ENCODE results near the gene ZBTB20.
A peak's percentile ranks its signal among the peaks of the same experiment; 100 is the strongest.

ZBTB20 gene

DNA sequence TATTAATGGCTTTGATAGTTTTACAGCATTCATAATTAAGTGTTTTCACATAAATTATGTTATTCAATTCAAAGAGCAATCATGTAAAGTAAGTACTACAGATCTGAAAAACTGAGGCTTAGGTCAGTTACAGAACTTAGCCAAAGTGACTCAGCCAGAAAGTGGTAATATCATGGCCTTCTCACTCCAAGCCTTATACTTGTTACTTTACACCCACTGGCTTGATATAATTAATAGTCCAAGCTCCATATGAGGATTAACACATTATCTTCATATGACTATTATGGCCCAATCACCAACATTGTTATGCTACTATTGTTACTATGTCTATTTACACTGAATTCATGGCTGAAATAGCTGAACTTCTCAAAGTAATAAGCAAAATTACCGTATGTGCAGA, 802.6 kb downstream of the ZBTB20 start:
- TF ChIP-seq SPI1 (IDR thresholded peaks at IDR 0.05; ENCODE audit: borderline replicate concordance, low read depth): no peak
- no peak for TF ChIP-seq REST (IDR thresholded peaks at IDR 0.05; ENCODE audit: insufficient replicate concordance, low read depth)
- no peak for TF ChIP-seq POLR2AphosphoS5 (IDR thresholded peaks at IDR 0.05; ENCODE audit: low read depth)
- Histone ChIP-seq H3K4me3 (replicated peaks; ENCODE audit: insufficient read depth, low read length) (no peak overlapping the region), H3K27me3 (ENCODE audit: insufficient read depth, poor library complexity, severe bottlenecking) (no peaks in the 10 kb centered on the region), H3K27ac (replicated peaks) (no peak overlapping the region)
- no peak for DNase-seq (ENCODE audit: low read depth in 1 of 2, low spot score in 1 of 2)

DNA sequence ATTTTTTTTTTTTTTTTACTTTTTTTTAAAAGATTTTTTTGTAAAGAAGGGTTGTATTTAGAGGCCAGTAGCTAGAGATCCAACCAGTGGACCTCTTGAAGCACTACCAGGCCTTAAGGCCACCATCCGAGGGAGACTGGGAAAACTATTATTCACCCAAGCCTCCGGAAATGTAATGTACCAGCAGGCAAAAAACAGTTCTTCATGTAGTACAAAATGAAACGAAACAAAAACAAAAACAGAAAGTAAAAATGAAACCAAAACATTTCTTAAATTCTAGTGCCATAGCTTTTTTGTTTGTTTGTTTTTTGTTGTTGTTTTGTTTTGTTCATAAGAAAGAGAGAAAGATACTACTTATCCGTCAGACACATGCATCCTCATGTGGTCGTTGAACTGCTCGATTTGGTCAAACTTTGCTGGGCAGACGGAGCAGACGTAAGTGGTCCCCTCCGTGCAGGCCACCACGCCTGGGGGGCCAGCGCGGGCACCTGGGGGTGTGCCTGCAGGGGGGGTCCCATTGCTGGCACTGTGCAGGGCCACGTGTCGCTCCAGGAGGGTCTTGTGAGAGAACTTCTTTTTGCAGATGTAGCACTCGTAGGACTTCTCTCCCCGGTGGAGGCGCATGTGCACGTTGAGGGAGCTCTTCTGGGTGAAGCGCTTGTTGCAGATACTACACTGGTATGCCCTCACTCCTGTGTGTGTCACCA, 808.3 kb downstream of the ZBTB20 start:
- TF ChIP-seq GABPA (IDR thresholded peaks at IDR 0.05; ENCODE audit: low read depth) (no peak), SPI1 (IDR thresholded peaks at IDR 0.05; ENCODE audit: borderline replicate concordance, low read depth) (no peak), CTCF (IDR thresholded peaks at IDR 0.05; ENCODE audit: insufficient read depth, low read length) (no peak)
- Histone ChIP-seq H3K27me3 (ENCODE audit: insufficient read depth, poor library complexity, severe bottlenecking) (no peaks in the 10 kb centered on the region), H3K27ac (replicated peaks) (no peak overlapping the region), H3K4me3 (replicated peaks; ENCODE audit: insufficient read depth, low read length) (no peak overlapping the region)
- DNase-seq (ENCODE audit: low read depth in 1 of 2, low spot score in 1 of 2): no peak

- no peak for TF ChIP-seq SPI1 (IDR thresholded peaks at IDR 0.05; ENCODE audit: borderline replicate concordance, low read depth)
- no peak for TF ChIP-seq POLR2AphosphoS5 (IDR thresholded peaks at IDR 0.05; ENCODE audit: low read depth)
- TF ChIP-seq REST (IDR thresholded peaks at IDR 0.05; ENCODE audit: insufficient replicate concordance, low read depth): no peak
- H3K4me3 ChIP-seq (replicated peaks; ENCODE audit: insufficient read depth, low read length): no peak overlapping the region
- no peaks in the 10 kb centered on the region for H3K27me3 ChIP-seq (ENCODE audit: insufficient read depth, poor library complexity, severe bottlenecking)
- no peak for DNase-seq (ENCODE audit: low read depth in 1 of 2, low spot score in 1 of 2)
- H3K27ac ChIP-seq (replicated peaks): no peak overlapping the region
Measured at GRCh38 chr3:114336857-114337256, 810.2 kb downstream of the ZBTB20 start.

DNA sequence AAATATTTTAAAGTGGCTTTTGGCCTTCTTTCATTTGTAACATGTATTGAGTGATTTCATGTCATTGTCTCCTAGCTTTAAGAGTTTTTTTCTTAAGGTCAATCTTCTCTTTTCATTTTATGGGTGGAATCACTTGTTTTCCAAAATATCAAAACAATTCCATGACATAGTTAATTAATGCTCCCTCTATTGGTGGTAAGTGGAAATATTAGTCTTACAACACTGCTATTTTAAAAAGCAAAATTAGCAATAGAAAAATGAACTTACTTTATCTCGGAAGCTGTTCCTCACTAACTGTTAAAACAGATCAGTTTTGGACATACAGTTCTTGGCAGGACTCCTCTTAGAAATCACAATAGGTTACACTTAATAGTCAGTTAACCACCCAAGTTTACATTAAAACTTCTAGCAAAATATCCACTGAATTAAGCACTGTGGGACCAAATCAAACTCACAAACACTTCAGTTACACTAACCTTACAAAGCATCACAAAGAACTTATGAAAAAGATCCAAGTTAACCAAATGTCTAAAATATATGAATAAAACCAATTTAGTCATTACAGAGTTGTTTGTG, 810.9 kb downstream of the ZBTB20 start:
- H3K4me3 ChIP-seq (replicated peaks; ENCODE audit: insufficient read depth, low read length): no peak overlapping the region
- no peak for DNase-seq (ENCODE audit: low read depth in 1 of 2, low spot score in 1 of 2)
- TF ChIP-seq CTCF (IDR thresholded peaks at IDR 0.05; ENCODE audit: insufficient read depth, low read length) (peak; percentile 33), GABPA (IDR thresholded peaks at IDR 0.05; ENCODE audit: low read depth) (no peak)
- H3K27ac ChIP-seq (replicated peaks): no peak overlapping the region
- H3K27me3 ChIP-seq (ENCODE audit: insufficient read depth, poor library complexity, severe bottlenecking): no peaks in the 10 kb centered on the region

DNA sequence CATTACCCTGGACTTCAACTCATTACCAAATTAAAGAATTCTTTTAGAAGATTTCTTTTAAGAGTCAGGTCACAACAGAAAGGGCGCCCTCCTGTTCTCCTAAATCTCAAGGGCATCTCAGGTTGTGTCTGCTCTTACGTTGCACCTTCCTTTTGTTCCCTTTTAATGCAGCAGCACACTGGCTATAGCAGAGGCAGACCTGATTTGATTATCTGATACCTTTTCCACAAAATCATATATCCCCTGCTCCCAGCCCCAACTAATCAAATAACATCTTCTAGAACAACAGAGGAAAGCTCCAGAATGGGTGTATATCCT, 813.2 kb downstream of the ZBTB20 start:
- no peak for TF ChIP-seq SPI1 (IDR thresholded peaks at IDR 0.05; ENCODE audit: borderline replicate concordance, low read depth)
- TF ChIP-seq POLR2AphosphoS5 (IDR thresholded peaks at IDR 0.05; ENCODE audit: low read depth): no peak
- no peak for TF ChIP-seq REST (IDR thresholded peaks at IDR 0.05; ENCODE audit: insufficient replicate concordance, low read depth)
- TF ChIP-seq GABPA (IDR thresholded peaks at IDR 0.05; ENCODE audit: low read depth): no peak
- H3K27ac ChIP-seq (replicated peaks): no peak overlapping the region
- no peak overlapping the region for H3K4me3 ChIP-seq (replicated peaks; ENCODE audit: insufficient read depth, low read length)
- no peak for DNase-seq (ENCODE audit: low read depth in 1 of 2, low spot score in 1 of 2)
- no peaks in the 10 kb centered on the region for H3K27me3 ChIP-seq (ENCODE audit: insufficient read depth, poor library complexity, severe bottlenecking)
